ENCODE data around the gene IRAK2.

IRAK2 gene

GRCh38 chr3:10286596-10287295 lies 122.0 kb downstream of the IRAK2 start:
- no peak for DNase-seq

- no peak for DNase-seq
Observed at GRCh38 chr3:10287936-10288574, 123.3 kb downstream of the IRAK2 start.

GRCh38 chr3:10288575-10288960 lies 123.8 kb downstream of the IRAK2 start:
- no peak for DNase-seq

- no peak for DNase-seq
Observed at GRCh38 chr3:10289077-10289476, 124.4 kb downstream of the IRAK2 start.

GRCh38 chr3:10289787-10290355 lies 125.2 kb downstream of the IRAK2 start:
- no peak for DNase-seq

- no peak for DNase-seq
Observed at GRCh38 chr3:10290481-10291176, 125.9 kb downstream of the IRAK2 start.

GRCh38 chr3:10291641-10292040 lies 126.9 kb downstream of the IRAK2 start:
- DNase-seq: no peak

GRCh38 chr3:10292505-10293419 lies 128.0 kb downstream of the IRAK2 start, which contains the start of gene GHRL:
Gene GHRL (minus strand): TSS chr3:10292947. CDS start chr3:10290180, 2,767 bp downstream.
- no peak for DNase-seq
